ENCODE data around the gene TMEM208. TPM values are rescaled to one million over a fixed set of nuclear protein-coding genes. Genes with fewer than 3 reads are reported as not detected.
A peak's percentile ranks its signal among the peaks of the same experiment; 100 is the strongest.

TMEM208 gene
- total and polyA plus RNA-seq, 2 of the 13 experiments (the other 11 are each of a cell fraction or from before 2014, with no cell fraction given), result 58.8 to 72.9 TPM

DNA sequence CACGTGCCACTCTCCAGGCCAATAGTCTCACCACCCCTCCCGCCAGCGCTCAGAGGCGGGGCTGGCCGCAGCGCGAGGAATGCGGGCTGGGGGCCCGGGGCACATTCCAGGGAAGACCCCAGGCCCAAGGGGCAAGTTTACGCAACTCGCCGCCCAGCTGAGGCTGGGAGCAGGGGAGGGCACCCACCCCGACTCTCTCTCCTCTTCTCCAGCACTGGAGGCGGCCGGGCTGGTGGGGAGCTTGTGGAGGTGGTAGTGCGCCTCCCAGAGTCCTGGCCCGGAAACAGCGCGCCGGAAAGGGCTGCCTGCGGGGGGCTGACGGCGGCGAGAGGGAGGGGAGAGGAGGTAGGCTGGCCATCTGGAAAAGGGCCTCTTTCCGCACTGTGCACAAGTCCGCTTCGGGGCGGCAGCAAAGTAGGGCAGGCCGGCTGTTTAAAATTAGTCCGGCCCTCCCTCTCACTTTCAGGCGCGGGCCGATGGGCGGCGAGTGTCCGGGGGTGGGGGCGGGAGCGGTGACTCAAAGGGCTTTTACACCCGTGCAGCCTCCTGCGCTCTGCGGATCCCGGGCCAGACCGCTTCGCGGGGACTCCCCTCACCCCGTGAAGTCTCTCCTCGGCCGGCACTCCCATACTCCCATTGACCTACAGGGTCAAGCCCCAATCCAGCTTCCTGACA, 19.3 kb downstream of the TMEM208 start (continued):
- TF ChIP-seq ZNF713 (CRISPR knock-in tag; IDR thresholded peaks at IDR 0.05) (no peak), FIP1L1 (IDR thresholded peaks at IDR 0.05; ENCODE audit: borderline replicate concordance, insufficient read depth, low read depth, low read length) (0 out of 2 replicates have a peak, but pooled peaks have one; percentile 62), HMG20A (CRISPR knock-in tag; IDR thresholded peaks at IDR 0.05; ENCODE audit: borderline replicate concordance) (peak; percentile 72), ZFY (CRISPR knock-in tag; IDR thresholded peaks at IDR 0.05) (peak; percentile 91), IRX3 (CRISPR knock-in tag; IDR thresholded peaks at IDR 0.05; ENCODE audit: borderline replicate concordance, low read depth) (peak; percentile 70; the same call in 1 of the 2 replicates), ZFP82 (CRISPR knock-in tag; IDR thresholded peaks at IDR 0.05; ENCODE audit: borderline replicate concordance) (peak; percentile 25; the same call in 1 of the 2 replicates), SATB2 (CRISPR knock-in tag; IDR thresholded peaks at IDR 0.05) (no peak), CCDC6 (CRISPR knock-in tag; IDR thresholded peaks at IDR 0.05) (peak; percentile 86; the same call in 1 of the 2 replicates), HOXA9 (CRISPR knock-in tag; IDR thresholded peaks at IDR 0.05; ENCODE audit: borderline replicate concordance) (no peak; the same call in 1 of the 2 replicates), CEBPB (IDR thresholded peaks at IDR 0.05; ENCODE audit: borderline replicate concordance, low read depth, low read length) (peak; percentile 83), MBNL3 (CRISPR knock-in tag; conservative IDR thresholded peaks at IDR 0.05) (no peak), ZNF83 (CRISPR knock-in tag; IDR thresholded peaks at IDR 0.05; ENCODE audit: borderline replicate concordance) (no peak; the same call in 1 of the 2 replicates), ZBTB42 (CRISPR knock-in tag; IDR thresholded peaks at IDR 0.05) (no peak), ZNF577 (CRISPR knock-in tag; IDR thresholded peaks at IDR 0.05; ENCODE audit: borderline replicate concordance, low read depth) (no peak), ZNF709 (CRISPR knock-in tag; IDR thresholded peaks at IDR 0.05) (peak; percentile 77; the same call in 1 of the 2 replicates), STAG1 (CRISPR knock-in tag; IDR thresholded peaks at IDR 0.05) (peak; percentile 42), GATA4 (IDR thresholded peaks at IDR 0.05; ENCODE audit: borderline replicate concordance, low read depth) (0 out of 2 replicates have a peak, but pooled peaks have one; percentile 57), ZFP36 (IDR thresholded peaks at IDR 0.05; ENCODE audit: borderline replicate concordance, low read depth, low read length, partially characterized antibody) (no peak), PRPF4 (IDR thresholded peaks at IDR 0.05; ENCODE audit: low read depth, low read length, poor library complexity, severe bottlenecking) (no peak), TAF15 (IDR thresholded peaks at IDR 0.05; ENCODE audit: low read depth, low read length, poor library complexity, severe bottlenecking) (no peak)
- TF ChIP-seq, protein P1, sequence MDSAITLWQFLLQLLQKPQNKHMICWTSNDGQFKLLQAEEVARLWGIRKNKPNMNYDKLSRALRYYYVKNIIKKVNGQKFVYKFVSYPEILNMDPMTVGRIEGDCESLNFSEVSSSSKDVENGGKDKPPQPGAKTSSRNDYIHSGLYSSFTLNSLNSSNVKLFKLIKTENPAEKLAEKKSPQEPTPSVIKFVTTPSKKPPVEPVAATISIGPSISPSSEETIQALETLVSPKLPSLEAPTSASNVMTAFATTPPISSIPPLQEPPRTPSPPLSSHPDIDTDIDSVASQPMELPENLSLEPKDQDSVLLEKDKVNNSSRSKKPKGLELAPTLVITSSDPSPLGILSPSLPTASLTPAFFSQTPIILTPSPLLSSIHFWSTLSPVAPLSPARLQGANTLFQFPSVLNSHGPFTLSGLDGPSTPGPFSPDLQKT (CRISPR knock-in tag; IDR thresholded peaks at IDR 0.05; ENCODE audit: borderline replicate concordance), result no peak
- TF ChIP-seq, protein P2, sequence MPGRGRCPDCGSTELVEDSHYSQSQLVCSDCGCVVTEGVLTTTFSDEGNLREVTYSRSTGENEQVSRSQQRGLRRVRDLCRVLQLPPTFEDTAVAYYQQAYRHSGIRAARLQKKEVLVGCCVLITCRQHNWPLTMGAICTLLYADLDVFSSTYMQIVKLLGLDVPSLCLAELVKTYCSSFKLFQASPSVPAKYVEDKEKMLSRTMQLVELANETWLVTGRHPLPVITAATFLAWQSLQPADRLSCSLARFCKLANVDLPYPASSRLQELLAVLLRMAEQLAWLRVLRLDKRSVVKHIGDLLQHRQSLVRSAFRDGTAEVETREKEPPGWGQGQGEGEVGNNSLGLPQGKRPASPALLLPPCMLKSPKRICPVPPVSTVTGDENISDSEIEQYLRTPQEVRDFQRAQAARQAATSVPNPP (CRISPR knock-in tag; IDR thresholded peaks at IDR 0.05), result peak; percentile 86; the same call in 1 of the 2 replicates
- TF ChIP-seq, protein P3, sequence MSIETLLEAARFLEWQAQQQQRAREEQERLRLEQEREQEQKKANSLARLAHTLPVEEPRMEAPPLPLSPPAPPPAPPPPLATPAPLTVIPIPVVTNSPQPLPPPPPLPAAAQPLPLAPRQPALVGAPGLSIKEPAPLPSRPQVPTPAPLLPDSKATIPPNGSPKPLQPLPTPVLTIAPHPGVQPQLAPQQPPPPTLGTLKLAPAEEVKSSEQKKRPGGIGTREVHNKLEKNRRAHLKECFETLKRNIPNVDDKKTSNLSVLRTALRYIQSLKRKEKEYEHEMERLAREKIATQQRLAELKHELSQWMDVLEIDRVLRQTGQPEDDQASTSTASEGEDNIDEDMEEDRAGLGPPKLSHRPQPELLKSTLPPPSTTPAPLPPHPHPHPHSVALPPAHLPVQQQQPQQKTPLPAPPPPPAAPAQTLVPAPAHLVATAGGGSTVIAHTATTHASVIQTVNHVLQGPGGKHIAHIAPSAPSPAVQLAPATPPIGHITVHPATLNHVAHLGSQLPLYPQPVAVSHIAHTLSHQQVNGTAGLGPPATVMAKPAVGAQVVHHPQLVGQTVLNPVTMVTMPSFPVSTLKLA (IDR thresholded peaks at IDR 0.05), result peak; percentile 56; the same call in 1 of the 2 replicates
- TF ChIP-seq, protein P4, sequence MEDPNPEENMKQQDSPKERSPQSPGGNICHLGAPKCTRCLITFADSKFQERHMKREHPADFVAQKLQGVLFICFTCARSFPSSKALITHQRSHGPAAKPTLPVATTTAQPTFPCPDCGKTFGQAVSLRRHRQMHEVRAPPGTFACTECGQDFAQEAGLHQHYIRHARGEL (CRISPR knock-in tag; IDR thresholded peaks at IDR 0.05), result peak; percentile 89; the same call in 1 of the 2 replicates
- TF ChIP-seq, protein P5, sequence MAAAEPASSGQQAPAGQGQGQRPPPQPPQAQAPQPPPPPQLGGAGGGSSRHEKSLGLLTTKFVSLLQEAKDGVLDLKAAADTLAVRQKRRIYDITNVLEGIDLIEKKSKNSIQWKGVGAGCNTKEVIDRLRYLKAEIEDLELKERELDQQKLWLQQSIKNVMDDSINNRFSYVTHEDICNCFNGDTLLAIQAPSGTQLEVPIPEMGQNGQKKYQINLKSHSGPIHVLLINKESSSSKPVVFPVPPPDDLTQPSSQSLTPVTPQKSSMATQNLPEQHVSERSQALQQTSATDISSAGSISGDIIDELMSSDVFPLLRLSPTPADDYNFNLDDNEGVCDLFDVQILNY (CRISPR knock-in tag; conservative IDR thresholded peaks at IDR 0.05), result peak; percentile 83; the same call in 1 of the 2 replicates

Data from HepG2 (cell line).